Transverse colon (tissue), 4 donors: ENCODE measurements around the gene PRKCZ. TPM values are rescaled to one million over a fixed set of nuclear protein-coding genes. Genes with fewer than 3 reads are reported as not detected.
A peak's percentile ranks its signal among the peaks of the same experiment; 100 is the strongest.

ENCODE experiments used
- DNase-seq: peaks from one replicate; pipeline ENCODE4 v3.0.0-alpha.2; 2019
- H3K27ac ChIP-seq, 4 donors: fragments of 200-600 bp; sonication (generic); 2 replicates each; pipeline ENCODE4 v1.5.1; 2016 to 2018; ENCODE audit warnings: inconsistent platforms in 4 of 4
- H3K27me3 ChIP-seq: fragments of 200-600 bp; sonication (generic); 2 replicates; pipeline ENCODE4 v1.5.1; 2017; ENCODE audit warnings: inconsistent platforms
- H3K36me3 ChIP-seq, 4 donors: fragments of 200-600 bp; sonication (generic); 2 replicates each; pipeline ENCODE4 v1.5.1; 2017 to 2019; ENCODE audit warnings: inconsistent platforms in 4 of 4
- H3K4me1 ChIP-seq, 4 donors: fragments of 200-600 bp; sonication (generic); 2 replicates each; pipeline ENCODE4 v1.5.1; 2017 to 2020; ENCODE audit warnings: inconsistent platforms in 4 of 4
- H3K4me3 ChIP-seq, 4 donors: fragments of 200-600 bp; sonication (generic); 1 replicate in 1 of 4; 2 replicates in 3 of 4; pipeline versions ENCODE4 v1.5.1 to v1.6.1; 2017 to 2019; ENCODE audit warnings: inconsistent platforms in 4 of 4
- H3K9me3 ChIP-seq, 2 donors: fragments of 200-600 bp; sonication (generic); 2 replicates each; pipeline ENCODE4 v1.5.1; 2017 to 2019; ENCODE audit warnings: inconsistent platforms in 2 of 2
- CTCF ChIP-seq, 5 experiments: fragments of 200-600 bp in 3 of 5; fragments of 450-650 bp in 2 of 5; sonication (generic) in 3 of 5; IDR thresholded peaks; 1 replicate in 2 of 5; 2 replicates in 3 of 5; pipeline ENCODE4 v1.5.1; 2016 to 2017; ENCODE audit warnings: antibody characterized with exemption in 5 of 5, inconsistent platforms in 3 of 5, mild to moderate bottlenecking in 2 of 5, moderate library complexity in 1 of 5
- EP300 ChIP-seq: sonication (generic); formaldehyde crosslinking; IDR thresholded peaks from one replicate; pipeline ENCODE4 v1.6.1; 2017; ENCODE audit warnings: antibody characterized with exemption, low read depth
- POLR2A ChIP-seq: fragments of 450-650 bp; IDR thresholded peaks from one replicate; pipeline ENCODE4 v1.6.1; 2016; ENCODE audit warnings: antibody characterized with exemption, mild to moderate bottlenecking, moderate library complexity
- POLR2AphosphoS5 ChIP-seq, 3 donors: sonication (generic); formaldehyde crosslinking; IDR thresholded peaks; one replicate each; pipeline ENCODE4 v1.6.1; 2016; ENCODE audit warnings: antibody characterized with exemption in 3 of 3
- WGBS, 2 donors: methylation state at CpG; one replicate each; pipeline ENCODE4 v1.1.5; 2018; ENCODE audit warnings: low coverage in 1 of 2; 5-methylcytosine and 5-hydroxymethylcytosine counted together
- in situ Hi-C, 4 donors: fragments of 200-750 bp; cut with MboI; loops; one replicate each; pipeline versions ENCODE4 v1.15.0 to v1.15.1; 2017; ENCODE audit warnings: low sequenced_read_pairs in 3 of 4, low pct_ligation_motif_present in 1 of 4, low pct_unique_long_range_greater_than_20kb in 1 of 4
- intact Hi-C: fragments of 100-400 bp; cut with DNase I; formaldehyde crosslinking; loops from one replicate; pipeline ENCODE4 v1.15.1; 2023; ENCODE audit warnings: low total_unique reads
- total RNA-seq, 4 donors: library from RNA; depleted of rRNA; stranded (reverse); fragments of >200 nt; gene quantifications; one replicate each; pipeline ENCODE4 v1.1.0, GENCODE V29; 2016

The PRKCZ gene
- total RNA-seq, 4 donors from 2014 or later: 48.6 to 96.7 (median 54.4) TPM

- H3K9me3 ChIP-seq: no peaks in the 10 kb centered on the region
- no peak for DNase-seq
- TF ChIP-seq CTCF (IDR thresholded peaks at IDR 0.05) (no peak), EP300 (no peak), POLR2A (no peak), POLR2AphosphoS5 (IDR thresholded peaks at IDR 0.05) (no peak)
- peak overlapping the region; percentile 82 to 89 (median 88) for H3K27ac ChIP-seq
- in situ Hi-C loops (loop anchor here (5.0 to 25.0 kb wide), 4 partner anchors 187 to 590 kb away; partner anchors contain the start of genes HES5 (in 1 of the 4) and PANK4 (in 1 of the 4)), intact Hi-C loops (loop anchor here (2.0 to 10.0 kb wide), 2 partner anchors 185 to 1427 kb away; partner anchors contain the start of gene TPRG1L)
- H3K4me1 ChIP-seq: peaks cover 19 to 53% (median 38%) of the 10 kb centered on the region in 4 donors
- 87% methylated on average over 10 of the region's 10 CpGs; no CpG with 5 or more reads in 1 of the 2 donors for WGBS, 2 donors
- H3K4me3 ChIP-seq: no peak overlapping the region
- no peaks in the 10 kb centered on the region for H3K36me3 ChIP-seq
- H3K27me3 ChIP-seq: no peaks in the 10 kb centered on the region
Measured at GRCh38 chr1:2197707-2198165, 147.5 kb downstream of the PRKCZ start.

- Histone ChIP-seq H3K27ac (peak overlapping the region; percentile 82 to 89 (median 88)), H3K9me3 (no peaks in the 10 kb centered on the region), H3K4me3 (peak overlapping the region in 1 of 4 donors; percentile 39), H3K27me3 (no peaks in the 10 kb centered on the region), H3K36me3 (no peaks in the 10 kb centered on the region), H3K4me1 (peaks cover 17 to 44% (median 34%) of the 10 kb centered on the region in 4 donors)
- intact Hi-C loops (loop anchor here (10.0 kb wide), 1 partner anchor 1426 kb away; the partner anchor contains the start of gene TPRG1L), in situ Hi-C loops (loop anchor here (5.0 to 25.0 kb wide), 4 partner anchors 186 to 589 kb away; partner anchors contain the start of genes HES5 (in 1 of the 4) and PANK4 (in 1 of the 4))
- TF ChIP-seq EP300: no peak
- peak in 1 of 5 experiments; percentile 10 for TF ChIP-seq CTCF (IDR thresholded peaks at IDR 0.05)
- TF ChIP-seq POLR2A: no peak
- peak in 1 of 3 donors; percentile 27 for TF ChIP-seq POLR2AphosphoS5 (IDR thresholded peaks at IDR 0.05)
- WGBS, 2 donors: 51% methylated on average over 11 of the region's 11 CpGs; no CpG with 5 or more reads in 1 of the 2 donors
- DNase-seq: peak; percentile 67
Measured at GRCh38 chr1:2198571-2198970, 148.4 kb downstream of the PRKCZ start.

GRCh38 chr1:2199042-2199810 is 149.0 kb downstream of the PRKCZ start:
- no peaks in the 10 kb centered on the region for H3K27me3 ChIP-seq
- TF ChIP-seq POLR2A (peak; percentile 86), EP300 (no peak), CTCF (IDR thresholded peaks at IDR 0.05) (no peak), POLR2AphosphoS5 (IDR thresholded peaks at IDR 0.05) (peak; percentile 81 to 89 (median 85))
- no peaks in the 10 kb centered on the region for H3K36me3 ChIP-seq
- no peaks in the 10 kb centered on the region for H3K9me3 ChIP-seq
- H3K4me1 ChIP-seq: peaks cover 16 to 44% (median 33%) of the 10 kb centered on the region in 4 donors
- peak overlapping the region; percentile 22 to 39 (median 31) for H3K4me3 ChIP-seq
- 13% methylated on average over 19 of the region's 24 CpGs; no CpG with 5 or more reads in 1 of the 2 donors for WGBS, 2 donors
- peak overlapping the region; percentile 82 to 89 (median 88) for H3K27ac ChIP-seq
- peak; percentile 92 for DNase-seq
- in situ Hi-C loops: loop anchor here (5.0 to 25.0 kb wide), 4 partner anchors 186 to 588 kb away; partner anchors contain the start of genes HES5 (in 1 of the 4) and PANK4 (in 1 of the 4)
- intact Hi-C loops: loop anchor here (10.0 kb wide), 1 partner anchor 1426 kb away; the partner anchor contains the start of gene TPRG1L
